ENCODE data around the gene CACYBP. TPM values are rescaled to one million over a fixed set of nuclear protein-coding genes. Genes with fewer than 3 reads are reported as not detected.

CACYBP gene
- polyA plus RNA-seq, 1 experiment, result 71.2 TPM

DNA sequence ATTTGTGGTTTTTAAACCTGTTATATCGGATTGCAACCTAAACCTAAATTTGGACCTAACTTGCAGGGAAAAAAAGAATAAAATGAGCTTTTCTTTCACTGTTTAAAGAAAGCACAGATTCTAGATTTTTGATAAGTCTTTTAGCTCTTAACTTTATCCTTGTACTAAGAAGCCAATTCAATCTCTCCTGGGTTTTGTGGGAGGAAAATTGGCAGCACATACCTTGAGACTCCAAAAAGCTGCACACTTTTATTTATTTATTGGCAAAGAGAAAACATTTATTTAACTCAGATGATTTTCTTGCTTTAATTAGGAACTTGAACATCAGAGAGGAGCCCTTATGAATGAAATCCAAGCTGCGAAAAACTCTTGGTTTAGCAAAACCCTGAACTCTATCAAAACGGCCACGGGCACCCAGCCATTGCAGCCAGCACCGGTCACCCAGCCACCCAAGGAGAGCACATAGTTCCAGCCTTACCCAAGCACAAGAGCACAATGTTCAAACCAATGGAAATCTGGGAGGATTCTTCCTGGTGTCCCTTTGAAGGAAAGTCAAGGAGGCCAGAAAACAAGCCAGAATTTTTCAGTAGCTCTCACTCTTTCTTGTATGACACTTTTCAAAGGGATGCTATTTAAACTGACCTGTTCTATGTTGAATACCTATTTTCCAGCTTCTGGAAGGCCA, 10.1 kb upstream of the CACYBP start:
- ChIA-PET CTCF (interaction anchor here (1.2 to 1.5 kb wide), 3 partner anchors 9 to 190 kb away, joined by 3 to 8 read pairs (median 5); no protein-coding TSS in a partner anchor), POLR2A (interaction anchor here (0.6 to 1.5 kb wide), 3 partner anchors 9 to 71 kb away, joined by 3 to 7 read pairs (median 4); no protein-coding TSS in a partner anchor)
- TF ChIP-seq, protein P1, sequence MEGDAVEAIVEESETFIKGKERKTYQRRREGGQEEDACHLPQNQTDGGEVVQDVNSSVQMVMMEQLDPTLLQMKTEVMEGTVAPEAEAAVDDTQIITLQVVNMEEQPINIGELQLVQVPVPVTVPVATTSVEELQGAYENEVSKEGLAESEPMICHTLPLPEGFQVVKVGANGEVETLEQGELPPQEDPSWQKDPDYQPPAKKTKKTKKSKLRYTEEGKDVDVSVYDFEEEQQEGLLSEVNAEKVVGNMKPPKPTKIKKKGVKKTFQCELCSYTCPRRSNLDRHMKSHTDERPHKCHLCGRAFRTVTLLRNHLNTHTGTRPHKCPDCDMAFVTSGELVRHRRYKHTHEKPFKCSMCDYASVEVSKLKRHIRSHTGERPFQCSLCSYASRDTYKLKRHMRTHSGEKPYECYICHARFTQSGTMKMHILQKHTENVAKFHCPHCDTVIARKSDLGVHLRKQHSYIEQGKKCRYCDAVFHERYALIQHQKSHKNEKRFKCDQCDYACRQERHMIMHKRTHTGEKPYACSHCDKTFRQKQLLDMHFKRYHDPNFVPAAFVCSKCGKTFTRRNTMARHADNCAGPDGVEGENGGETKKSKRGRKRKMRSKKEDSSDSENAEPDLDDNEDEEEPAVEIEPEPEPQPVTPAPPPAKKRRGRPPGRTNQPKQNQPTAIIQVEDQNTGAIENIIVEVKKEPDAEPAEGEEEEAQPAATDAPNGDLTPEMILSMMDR (IDR thresholded peaks at IDR 0.05; ENCODE audit: low read depth, low read length), result no peak
- Histone ChIP-seq H3K4me3 (ENCODE audit: low read depth, low read length) (no peak overlapping the region), H3K9me3 (ENCODE audit: control insufficient read depth, insufficient read depth, low read length) (no peaks in the 10 kb centered on the region), H3K27ac (ENCODE audit: low read depth, low read length) (no peak overlapping the region), H3K27me3 (ENCODE audit: control insufficient read depth, insufficient read depth, low read length) (no peaks in the 10 kb centered on the region)
- DNase-seq (ENCODE audit: low read depth, low spot score), result no peak

DNA sequence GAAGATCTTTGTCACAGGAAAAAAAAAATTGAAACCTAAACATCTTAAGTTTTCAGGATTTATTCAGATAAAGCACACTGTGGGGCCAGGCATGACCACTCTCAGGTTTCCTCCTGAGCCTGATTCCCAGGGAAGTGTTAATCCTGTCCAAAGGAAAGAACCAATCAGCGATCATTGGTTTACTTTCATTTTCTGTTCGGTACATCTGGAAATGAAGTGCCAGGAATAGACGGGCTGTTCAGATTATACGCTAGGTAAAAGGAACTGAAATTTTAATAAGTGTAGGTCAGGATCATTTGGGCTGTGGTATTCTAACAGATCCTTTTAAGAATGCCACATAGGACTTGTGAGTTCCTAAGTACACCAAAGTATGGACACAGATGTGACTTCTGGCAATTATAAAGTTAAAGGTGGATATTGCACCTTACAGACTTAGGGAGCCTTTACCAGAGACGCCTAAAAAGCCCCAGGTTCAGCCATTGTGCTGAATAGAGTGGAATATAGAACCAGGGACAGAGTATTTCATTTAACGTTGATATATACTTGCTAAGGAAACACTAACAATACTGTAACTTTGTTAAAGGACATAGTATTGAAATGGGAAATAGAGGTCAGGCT, 9.3 kb upstream of the CACYBP start:
- CTCF ChIA-PET, result interaction anchor here (1.2 to 1.5 kb wide), 3 partner anchors 8 to 191 kb away, joined by 3 to 8 read pairs (median 5); no protein-coding TSS in a partner anchor
- Histone ChIP-seq H3K9me3 (ENCODE audit: control insufficient read depth, insufficient read depth, low read length) (no peaks in the 10 kb centered on the region), H3K27me3 (ENCODE audit: control insufficient read depth, insufficient read depth, low read length) (no peaks in the 10 kb centered on the region), H3K4me3 (ENCODE audit: low read depth, low read length) (peak overlapping the region; percentile 42), H3K27ac (ENCODE audit: low read depth, low read length) (no peak overlapping the region)
- POLR2A ChIA-PET, result interaction anchor here (0.6 to 1.5 kb wide), 2 partner anchors 9 to 72 kb away, joined by 3 to 7 read pairs; no protein-coding TSS in a partner anchor
- TF ChIP-seq, protein P1 (IDR thresholded peaks at IDR 0.05; ENCODE audit: low read depth, low read length), result no peak
- no peak for DNase-seq (ENCODE audit: low read depth, low spot score)

DNA sequence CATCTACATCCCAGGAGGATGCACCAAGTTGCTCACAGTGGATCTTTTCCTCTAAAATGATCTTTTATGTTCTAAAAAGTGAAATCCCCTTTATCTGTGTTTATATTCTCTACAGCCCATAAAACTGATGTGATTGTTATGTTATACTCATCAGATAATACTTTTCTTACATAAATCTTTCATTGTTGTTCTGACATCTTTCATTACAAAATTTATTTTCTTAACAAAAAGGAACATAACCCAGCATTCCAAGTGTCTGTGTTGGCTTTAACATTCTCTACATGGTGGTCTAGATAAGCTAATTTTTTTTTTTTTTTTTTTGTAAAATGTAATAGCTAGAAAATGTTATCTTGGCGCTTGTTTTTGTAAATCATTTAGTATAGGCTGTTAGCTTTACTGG, 8.3 kb upstream of the CACYBP start:
- ChIA-PET POLR2A (interaction anchor here (0.6 to 1.5 kb wide), 2 partner anchors 8 to 31 kb away, joined by 3 to 4 read pairs; no protein-coding TSS in a partner anchor), CTCF (interaction anchor here (0.6 to 1.3 kb wide), 2 partner anchors 8 to 729 kb away, joined by 3 to 4 read pairs; no protein-coding TSS in a partner anchor)
- TF ChIP-seq, protein P1 (IDR thresholded peaks at IDR 0.05; ENCODE audit: low read depth, low read length), result no peak
- Histone ChIP-seq H3K27me3 (ENCODE audit: control insufficient read depth, insufficient read depth, low read length) (no peaks in the 10 kb centered on the region), H3K9me3 (ENCODE audit: control insufficient read depth, insufficient read depth, low read length) (no peaks in the 10 kb centered on the region), H3K27ac (ENCODE audit: low read depth, low read length) (no peak overlapping the region), H3K4me3 (ENCODE audit: low read depth, low read length) (no peak overlapping the region)
- DNase-seq (ENCODE audit: low read depth, low spot score), result no peak

DNA sequence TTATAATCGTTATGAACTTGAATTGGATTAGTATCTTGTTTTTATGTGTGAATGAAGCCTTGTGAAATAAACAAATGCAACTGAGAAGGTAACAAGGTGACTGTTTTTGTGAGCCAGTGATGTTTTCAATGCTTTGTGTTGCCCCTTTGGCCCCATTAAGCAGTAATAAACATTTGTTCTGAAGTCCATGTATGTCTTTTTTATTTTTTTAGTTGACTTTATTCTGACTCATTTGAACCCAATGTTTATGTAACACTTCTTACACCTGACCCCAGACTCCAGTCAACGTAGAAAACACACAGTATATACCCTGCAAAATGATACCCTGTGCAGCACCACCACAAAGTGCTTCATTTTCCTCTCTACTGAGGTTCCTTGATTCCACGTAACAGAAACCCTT, 4.6 kb upstream of the CACYBP start:
- TF ChIP-seq, protein P1 (IDR thresholded peaks at IDR 0.05; ENCODE audit: low read depth, low read length), result no peak
- no peak overlapping the region for H3K27ac ChIP-seq (ENCODE audit: low read depth, low read length)
- POLR2A ChIA-PET, result no interaction called here
- H3K9me3 ChIP-seq (ENCODE audit: control insufficient read depth, insufficient read depth, low read length), result no peaks in the 10 kb centered on the region
- DNase-seq (ENCODE audit: low read depth, low spot score), result no peak
- CTCF ChIA-PET, result interaction anchor here (0.9 to 1.2 kb wide), 2 partner anchors 12 to 733 kb away, joined by 4 read pairs; no protein-coding TSS in a partner anchor
- no peaks in the 10 kb centered on the region for H3K27me3 ChIP-seq (ENCODE audit: control insufficient read depth, insufficient read depth, low read length)
- H3K4me3 ChIP-seq (ENCODE audit: low read depth, low read length), result no peak overlapping the region

DNA sequence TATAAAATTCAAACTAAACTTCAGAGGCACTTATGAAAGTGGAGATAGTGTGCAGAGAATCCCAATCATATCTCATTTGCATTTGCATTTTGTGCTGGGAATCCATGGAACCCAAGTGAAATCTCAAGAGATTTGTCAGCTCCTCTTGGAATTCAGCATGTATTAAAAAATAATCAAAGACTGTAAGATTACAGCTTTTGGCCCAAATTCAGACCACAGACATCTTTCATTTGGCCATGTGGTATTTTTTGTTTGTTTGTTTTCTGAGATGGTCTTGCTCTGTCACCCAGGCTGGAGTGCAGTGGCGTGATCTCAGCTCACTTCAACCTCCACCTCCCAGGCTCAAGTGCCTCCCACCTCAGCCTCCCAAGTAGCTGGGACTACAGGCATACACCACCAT, 3.8 kb upstream of the CACYBP start:
- Histone ChIP-seq H3K9me3 (ENCODE audit: control insufficient read depth, insufficient read depth, low read length) (no peaks in the 10 kb centered on the region), H3K4me3 (ENCODE audit: low read depth, low read length) (no peak overlapping the region), H3K27me3 (ENCODE audit: control insufficient read depth, insufficient read depth, low read length) (no peaks in the 10 kb centered on the region), H3K27ac (ENCODE audit: low read depth, low read length) (no peak overlapping the region)
- TF ChIP-seq, protein P1 (IDR thresholded peaks at IDR 0.05; ENCODE audit: low read depth, low read length), result no peak
- CTCF ChIA-PET, result interaction anchor here (0.9 to 1.2 kb wide), 2 partner anchors 13 to 733 kb away, joined by 4 read pairs; no protein-coding TSS in a partner anchor
- DNase-seq (ENCODE audit: low read depth, low spot score), result no peak
- POLR2A ChIA-PET, result no interaction called here
